Measurements from ENCODE around the gene TRPV4. TPM values are rescaled to one million over a fixed set of nuclear protein-coding genes. Genes with fewer than 3 reads are reported as not detected.

The TRPV4 gene
- total RNA-seq, 1 experiment from 2014 or later, result 3.1 TPM

DNA sequence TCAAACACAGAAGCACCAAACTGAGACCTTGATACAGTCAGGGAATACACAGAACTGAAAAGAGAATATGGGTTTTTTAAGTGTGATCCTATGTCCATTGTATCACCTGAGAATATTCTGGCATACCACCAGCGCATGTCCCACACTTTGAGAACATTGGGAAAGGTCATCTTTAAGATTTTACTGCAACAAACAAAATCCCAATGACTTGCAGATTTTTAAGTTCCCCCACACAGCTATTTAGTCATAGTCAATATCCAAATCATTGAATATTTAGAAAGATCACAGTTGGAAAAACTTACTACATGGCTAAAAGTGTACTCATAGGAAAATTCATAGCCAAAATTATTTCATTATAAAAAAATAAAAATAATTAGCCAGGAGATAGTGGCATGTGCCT lies 54.5 kb downstream of the TRPV4 start:
- H3K9me2 ChIP-seq (ENCODE audit: insufficient read depth), result no peaks in the 10 kb centered on the region
- no peak overlapping the region for H3K27ac ChIP-seq
- no peak overlapping the region for H3K4me3 ChIP-seq
- no peak for DNase-seq
- intact Hi-C loops (cut with micrococcal nuclease; ENCODE audit: unreplicated experiment), result loop anchor here (5.0 kb wide), 1 partner anchor 516 kb away; no protein-coding TSS in a partner anchor
- ChIA-PET POLR2A (ENCODE audit: unreplicated experiment) (no interaction called here), CTCF (no interaction called here)
- H3K4me2 ChIP-seq, result no peak overlapping the region
- H3K4me1 ChIP-seq (replicated peaks; ENCODE audit: insufficient read depth), result peaks cover 14% of the 10 kb centered on the region
- TF ChIP-seq, protein P1, sequence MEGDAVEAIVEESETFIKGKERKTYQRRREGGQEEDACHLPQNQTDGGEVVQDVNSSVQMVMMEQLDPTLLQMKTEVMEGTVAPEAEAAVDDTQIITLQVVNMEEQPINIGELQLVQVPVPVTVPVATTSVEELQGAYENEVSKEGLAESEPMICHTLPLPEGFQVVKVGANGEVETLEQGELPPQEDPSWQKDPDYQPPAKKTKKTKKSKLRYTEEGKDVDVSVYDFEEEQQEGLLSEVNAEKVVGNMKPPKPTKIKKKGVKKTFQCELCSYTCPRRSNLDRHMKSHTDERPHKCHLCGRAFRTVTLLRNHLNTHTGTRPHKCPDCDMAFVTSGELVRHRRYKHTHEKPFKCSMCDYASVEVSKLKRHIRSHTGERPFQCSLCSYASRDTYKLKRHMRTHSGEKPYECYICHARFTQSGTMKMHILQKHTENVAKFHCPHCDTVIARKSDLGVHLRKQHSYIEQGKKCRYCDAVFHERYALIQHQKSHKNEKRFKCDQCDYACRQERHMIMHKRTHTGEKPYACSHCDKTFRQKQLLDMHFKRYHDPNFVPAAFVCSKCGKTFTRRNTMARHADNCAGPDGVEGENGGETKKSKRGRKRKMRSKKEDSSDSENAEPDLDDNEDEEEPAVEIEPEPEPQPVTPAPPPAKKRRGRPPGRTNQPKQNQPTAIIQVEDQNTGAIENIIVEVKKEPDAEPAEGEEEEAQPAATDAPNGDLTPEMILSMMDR (conservative IDR thresholded peaks at IDR 0.05), result no peak
- no peak for TF ChIP-seq EZH2 (IDR thresholded peaks at IDR 0.05; ENCODE audit: low read depth)
- no peaks in the 10 kb centered on the region for H3K27me3 ChIP-seq (ENCODE audit: insufficient read depth, low read depth)
- peaks cover 9% of the 10 kb centered on the region for H3F3A ChIP-seq (ENCODE audit: insufficient read depth, low read depth)
- no peaks in the 10 kb centered on the region for H3K79me2 ChIP-seq (ENCODE audit: low read depth)
- no TSS peak for BruUV-seq (replicated peaks)
- H4K20me1 ChIP-seq (ENCODE audit: insufficient read depth), result no peaks in the 10 kb centered on the region
- H3K9me3 ChIP-seq (ENCODE audit: insufficient read depth, low read depth), result no peaks in the 10 kb centered on the region
- H3K36me3 ChIP-seq (ENCODE audit: low read depth), result no peaks in the 10 kb centered on the region
- no peak overlapping the region for H2AFZ ChIP-seq

DNA sequence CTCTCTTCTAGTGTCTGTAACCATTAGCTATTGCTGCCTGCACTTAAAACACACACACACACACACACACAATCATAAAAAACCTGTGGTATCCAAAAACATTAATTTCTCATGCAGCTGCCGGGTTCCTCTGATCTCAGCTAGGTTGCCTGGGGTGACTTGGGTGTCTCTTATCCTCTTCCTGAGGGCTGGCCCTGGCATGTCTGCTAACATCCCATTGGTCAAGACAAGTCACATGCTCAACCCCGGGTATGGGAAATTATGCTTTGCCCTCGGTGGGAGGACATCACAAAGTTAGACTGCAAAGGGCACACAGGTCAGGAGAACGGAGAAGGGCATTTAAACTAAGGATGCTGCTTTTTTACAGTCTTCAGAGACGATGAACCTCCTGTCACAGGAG lies 55.7 kb downstream of the TRPV4 start:
- ChIA-PET POLR2A (ENCODE audit: unreplicated experiment) (interaction anchor here (0.6 kb wide), 1 partner anchor 72 kb away, joined by 5 read pairs; no protein-coding TSS in a partner anchor), CTCF (interaction anchor here (0.5 to 0.6 kb wide), 3 partner anchors 186 to 1158 kb away, joined by 3 to 5 read pairs (median 3); no protein-coding TSS in a partner anchor)
- no peaks in the 10 kb centered on the region for H3K9me2 ChIP-seq (ENCODE audit: insufficient read depth)
- H3K4me1 ChIP-seq (replicated peaks; ENCODE audit: insufficient read depth), result peaks cover 21% of the 10 kb centered on the region
- no peak overlapping the region for H3K4me2 ChIP-seq
- H2AFZ ChIP-seq, result no peak overlapping the region
- BruUV-seq (replicated peaks), result no TSS peak
- H3K27me3 ChIP-seq (ENCODE audit: insufficient read depth, low read depth), result no peaks in the 10 kb centered on the region
- no peaks in the 10 kb centered on the region for H4K20me1 ChIP-seq (ENCODE audit: insufficient read depth)
- no peak for DNase-seq
- TF ChIP-seq EZH2 (IDR thresholded peaks at IDR 0.05; ENCODE audit: low read depth), result no peak
- TF ChIP-seq, protein P1 (conservative IDR thresholded peaks at IDR 0.05), result no peak
- no peak overlapping the region for H3K4me3 ChIP-seq
- H3F3A ChIP-seq (ENCODE audit: insufficient read depth, low read depth), result peaks cover 14% of the 10 kb centered on the region
- H3K9me3 ChIP-seq (ENCODE audit: insufficient read depth, low read depth), result no peaks in the 10 kb centered on the region
- H3K36me3 ChIP-seq (ENCODE audit: low read depth), result no peaks in the 10 kb centered on the region
- no peak overlapping the region for H3K27ac ChIP-seq
- H3K79me2 ChIP-seq (ENCODE audit: low read depth), result peaks cover 1% of the 10 kb centered on the region; the same call in 1 of the 2 replicates
- intact Hi-C loops (cut with micrococcal nuclease; ENCODE audit: unreplicated experiment), result loop anchor here (5.0 kb wide), 1 partner anchor 515 kb away; no protein-coding TSS in a partner anchor

DNA sequence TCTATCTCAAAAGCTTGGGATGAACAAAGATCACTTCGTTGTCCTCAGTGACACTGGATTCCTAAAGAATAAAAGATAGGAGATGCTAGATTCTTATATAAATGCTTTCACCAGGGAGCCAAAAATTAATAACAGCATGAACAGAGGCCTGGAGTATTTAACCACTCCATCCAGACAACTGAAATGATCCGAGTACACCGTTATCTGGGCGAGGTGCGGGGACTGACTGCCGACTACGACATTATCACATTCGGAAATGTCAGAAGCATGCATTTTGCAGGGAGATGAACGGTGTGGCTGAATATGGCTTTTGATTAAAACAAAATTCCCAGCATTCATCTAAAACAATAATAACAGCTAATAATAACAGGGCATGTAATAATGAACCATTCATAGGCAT lies 56.6 kb downstream of the TRPV4 start:
- H3K27ac ChIP-seq, result no peak overlapping the region
- POLR2A ChIA-PET (ENCODE audit: unreplicated experiment), result no interaction called here
- H3K27me3 ChIP-seq (ENCODE audit: insufficient read depth, low read depth), result no peaks in the 10 kb centered on the region
- no peak overlapping the region for H3K4me2 ChIP-seq
- no peaks in the 10 kb centered on the region for H4K20me1 ChIP-seq (ENCODE audit: insufficient read depth)
- no peaks in the 10 kb centered on the region for H3K9me2 ChIP-seq (ENCODE audit: insufficient read depth)
- no peak overlapping the region for H3K4me3 ChIP-seq
- no peaks in the 10 kb centered on the region for H3K9me3 ChIP-seq (ENCODE audit: insufficient read depth, low read depth)
- H2AFZ ChIP-seq, result no peak overlapping the region
- intact Hi-C loops (cut with micrococcal nuclease; ENCODE audit: unreplicated experiment), result loop anchor here (5.0 kb wide), 1 partner anchor 514 kb away; no protein-coding TSS in a partner anchor
- CTCF ChIA-PET, result no interaction called here
- no TSS peak for BruUV-seq (replicated peaks)
- no peak for DNase-seq
- no peaks in the 10 kb centered on the region for H3K36me3 ChIP-seq (ENCODE audit: low read depth)
- peaks cover 11% of the 10 kb centered on the region for H3K79me2 ChIP-seq (ENCODE audit: low read depth)
- peaks cover 16% of the 10 kb centered on the region for H3F3A ChIP-seq (ENCODE audit: insufficient read depth, low read depth)
- peaks cover 26% of the 10 kb centered on the region for H3K4me1 ChIP-seq (replicated peaks; ENCODE audit: insufficient read depth)
- TF ChIP-seq, protein P1 (conservative IDR thresholded peaks at IDR 0.05), result no peak
- no peak for TF ChIP-seq EZH2 (IDR thresholded peaks at IDR 0.05; ENCODE audit: low read depth)

Measured in PC-9 (cell line).